GM12874 (cell line): ENCODE data around the gene ATG4C.

ENCODE experiments used
- TF ChIP-seq, protein P1 (sequence below): IDR thresholded peaks from 2 replicates; pipeline ENCODE4 v1.5.1; 2011; ENCODE audit warnings: low read depth, mild to moderate bottlenecking, control low read depth, low read length, moderate library complexity; ENCODE audit not compliant: insufficient read depth

Gene ATG4C

GRCh38 chr1:62783736-62784508, at the start of gene ATG4C:
ATG4C (plus strand) TSS chr1:62784132; CDS start chr1:62803787, 19,655 bp downstream.
- TF ChIP-seq, protein P1, sequence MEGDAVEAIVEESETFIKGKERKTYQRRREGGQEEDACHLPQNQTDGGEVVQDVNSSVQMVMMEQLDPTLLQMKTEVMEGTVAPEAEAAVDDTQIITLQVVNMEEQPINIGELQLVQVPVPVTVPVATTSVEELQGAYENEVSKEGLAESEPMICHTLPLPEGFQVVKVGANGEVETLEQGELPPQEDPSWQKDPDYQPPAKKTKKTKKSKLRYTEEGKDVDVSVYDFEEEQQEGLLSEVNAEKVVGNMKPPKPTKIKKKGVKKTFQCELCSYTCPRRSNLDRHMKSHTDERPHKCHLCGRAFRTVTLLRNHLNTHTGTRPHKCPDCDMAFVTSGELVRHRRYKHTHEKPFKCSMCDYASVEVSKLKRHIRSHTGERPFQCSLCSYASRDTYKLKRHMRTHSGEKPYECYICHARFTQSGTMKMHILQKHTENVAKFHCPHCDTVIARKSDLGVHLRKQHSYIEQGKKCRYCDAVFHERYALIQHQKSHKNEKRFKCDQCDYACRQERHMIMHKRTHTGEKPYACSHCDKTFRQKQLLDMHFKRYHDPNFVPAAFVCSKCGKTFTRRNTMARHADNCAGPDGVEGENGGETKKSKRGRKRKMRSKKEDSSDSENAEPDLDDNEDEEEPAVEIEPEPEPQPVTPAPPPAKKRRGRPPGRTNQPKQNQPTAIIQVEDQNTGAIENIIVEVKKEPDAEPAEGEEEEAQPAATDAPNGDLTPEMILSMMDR = no peak

- TF ChIP-seq, protein P1 = no peak
These were observed 48.3 kb upstream of the ATG4C start for GRCh38 chr1:62735491-62736171.

DNA sequence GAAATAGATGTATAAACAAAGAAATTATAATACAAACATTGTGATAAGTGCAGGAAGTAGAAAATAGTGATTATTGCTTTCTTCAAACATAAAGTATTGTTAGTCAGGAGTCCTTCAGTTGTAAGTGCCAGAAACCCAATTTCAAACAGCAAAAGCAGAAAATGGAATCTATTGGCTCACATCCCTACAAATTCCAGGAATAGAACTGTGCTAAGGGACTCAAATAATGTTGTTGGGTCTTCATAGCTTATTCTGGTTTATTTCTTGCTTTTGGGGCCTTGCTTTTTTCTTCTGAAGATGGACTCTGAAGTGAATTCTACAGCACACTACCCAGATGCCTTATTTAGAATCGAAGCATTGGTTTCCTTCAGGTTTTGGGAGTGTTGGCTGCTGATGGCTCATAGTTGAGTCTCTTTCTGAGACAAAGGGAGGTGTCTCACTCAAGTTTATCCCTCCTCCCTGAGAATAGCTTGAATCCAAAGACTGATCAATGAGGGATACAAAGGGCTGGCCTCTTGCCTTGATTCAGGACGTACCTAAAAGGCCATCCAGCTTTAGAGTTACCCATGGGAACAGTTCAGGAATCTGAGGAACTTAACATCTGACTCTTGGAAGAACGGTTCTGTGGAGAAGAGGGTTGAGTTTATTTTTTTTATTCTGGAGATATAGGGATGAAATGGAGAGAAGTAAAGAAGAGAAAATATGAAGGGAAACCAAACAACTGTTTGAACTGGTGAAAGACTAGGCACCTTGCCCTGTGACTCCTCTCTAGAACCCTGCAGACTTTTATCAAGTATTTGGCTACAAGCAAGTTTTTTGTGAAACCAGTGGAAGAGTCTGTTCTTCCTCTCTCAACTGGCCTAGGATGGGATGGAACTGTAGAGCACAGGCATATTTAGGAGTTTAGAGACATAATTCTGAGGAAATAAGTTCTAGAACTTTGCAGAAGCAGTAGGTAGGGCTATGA, 39.0 kb upstream of the ATG4C start:
- TF ChIP-seq, protein P1 = no peak

DNA sequence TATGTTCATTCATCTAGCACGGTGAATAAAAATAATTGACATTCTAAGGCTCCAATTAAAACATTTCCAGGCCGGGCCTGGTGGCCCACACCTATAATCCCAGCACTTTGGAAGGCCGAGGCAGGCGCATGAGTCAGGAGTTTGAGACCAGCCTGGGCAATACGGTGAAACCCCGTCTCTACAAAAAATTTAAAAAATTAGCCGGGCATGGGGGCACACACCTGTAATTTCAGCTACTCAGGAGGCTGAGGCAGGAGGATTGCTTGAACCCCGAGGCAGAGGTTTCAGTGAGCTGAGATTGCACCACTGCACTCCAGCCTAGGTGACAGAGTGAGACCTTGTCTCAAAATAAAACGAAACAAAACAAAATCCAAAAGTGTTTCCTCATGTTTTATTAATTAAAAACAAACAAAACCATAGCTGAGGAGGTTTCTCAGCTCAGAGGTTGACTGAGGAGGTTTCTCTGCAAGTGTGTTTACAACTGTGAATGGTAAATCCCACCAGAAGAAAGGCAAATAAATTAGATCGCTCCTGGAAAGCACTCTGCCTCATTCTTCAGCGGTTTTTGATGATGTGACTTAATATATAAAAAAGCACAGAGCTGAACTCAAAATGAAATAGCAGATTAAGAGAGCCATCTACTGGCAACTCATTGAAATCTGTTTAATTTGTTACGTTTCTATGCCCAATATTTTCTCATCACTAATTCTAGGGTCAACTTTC, 37.7 kb upstream of the ATG4C start:
- TF ChIP-seq, protein P1 = 0 out of 2 replicates have a peak, but pooled peaks have one; percentile 26

- TF ChIP-seq, protein P1 = no peak
These were observed 37.2 kb upstream of the ATG4C start for GRCh38 chr1:62746809-62747138.

DNA sequence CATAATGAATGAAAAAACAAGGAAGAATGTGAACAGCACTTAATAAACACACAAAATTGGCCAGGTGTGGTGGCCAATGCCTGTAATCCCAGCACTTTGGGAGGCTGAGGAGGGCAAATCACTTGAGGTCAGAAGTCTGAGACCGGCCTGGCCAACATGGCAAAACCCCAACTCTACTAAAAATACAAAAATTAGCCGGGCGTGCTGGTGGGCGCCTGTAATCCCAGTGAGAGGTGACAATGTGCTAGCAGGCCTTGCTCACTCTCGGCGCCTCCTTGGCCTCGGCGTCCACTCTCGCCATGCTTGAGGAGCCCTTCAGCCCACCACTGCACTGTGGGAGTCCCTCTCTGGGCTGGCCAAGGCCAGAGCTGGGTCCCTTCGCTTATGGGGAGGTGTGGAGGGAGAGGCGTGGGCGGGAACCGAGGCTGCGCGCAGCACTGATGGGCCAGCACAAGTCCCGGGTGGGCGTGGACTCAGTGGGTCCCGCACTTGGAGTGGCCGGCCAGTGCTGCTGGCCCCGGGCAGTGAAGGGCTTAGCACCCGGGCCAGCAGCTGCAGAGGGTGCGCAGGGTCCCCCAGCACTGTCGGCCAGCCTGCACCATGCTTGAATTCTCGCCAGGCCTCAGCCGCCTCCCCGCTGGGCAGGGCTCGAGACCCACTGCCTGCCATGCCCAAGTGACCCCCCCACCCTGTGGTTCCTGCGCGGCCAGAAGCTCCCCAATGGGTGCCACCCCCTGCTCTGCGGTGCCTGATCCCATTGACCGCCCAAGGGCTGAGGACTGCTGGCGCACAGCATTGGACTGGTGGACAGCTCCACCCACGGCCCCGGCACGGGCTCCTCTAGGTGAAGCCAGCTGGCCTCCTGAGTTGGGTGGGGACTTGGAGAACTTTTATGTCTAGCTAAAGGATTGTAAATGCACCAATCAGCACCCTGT, 30.6 kb upstream of the ATG4C start:
- TF ChIP-seq, protein P1 = no peak
